ENCODE results near the gene SCGB1D1. TPM values are rescaled to one million over a fixed set of nuclear protein-coding genes. Genes with fewer than 3 reads are reported as not detected.

Gene SCGB1D1
- total and polyA plus RNA-seq, 2 experiments from 2014 or later = not detected

DNA sequence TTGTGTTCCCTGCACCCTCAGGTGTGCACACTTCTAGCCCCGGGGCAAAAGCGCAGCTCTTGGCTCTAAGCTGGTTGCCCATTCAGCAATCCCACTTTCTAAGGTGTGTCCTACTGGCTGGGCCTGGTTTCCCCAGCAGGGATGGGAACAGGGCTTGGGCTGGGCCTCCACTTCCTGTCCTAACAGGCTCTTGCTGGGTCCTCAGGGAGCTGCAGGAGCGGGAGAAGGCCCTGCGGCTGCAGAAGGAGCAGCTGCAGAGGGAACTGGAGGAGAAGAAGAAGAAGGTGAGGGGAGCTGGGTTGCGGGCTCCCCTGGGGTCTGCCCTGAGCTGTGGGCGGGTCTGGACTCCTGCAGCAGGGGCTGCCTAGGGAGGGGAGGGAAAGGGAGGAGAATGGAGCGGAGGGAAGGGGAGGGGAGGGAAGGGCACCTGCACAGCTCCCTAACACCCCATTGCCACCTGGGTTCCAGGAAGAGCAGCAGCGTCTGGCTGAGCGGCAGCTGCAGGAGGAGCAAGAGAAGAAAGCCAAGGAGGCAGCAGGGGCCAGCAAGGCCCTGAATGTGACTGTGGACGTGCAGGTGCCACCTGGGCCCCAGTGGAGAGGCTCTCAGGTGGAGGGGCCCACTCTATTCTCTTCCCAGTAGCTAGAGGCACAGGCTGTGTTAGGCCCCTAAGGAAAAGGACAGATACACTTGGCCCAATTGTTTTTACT, 41.6 kb upstream of the SCGB1D1 start (continued):
- TF ChIP-seq, protein P1, sequence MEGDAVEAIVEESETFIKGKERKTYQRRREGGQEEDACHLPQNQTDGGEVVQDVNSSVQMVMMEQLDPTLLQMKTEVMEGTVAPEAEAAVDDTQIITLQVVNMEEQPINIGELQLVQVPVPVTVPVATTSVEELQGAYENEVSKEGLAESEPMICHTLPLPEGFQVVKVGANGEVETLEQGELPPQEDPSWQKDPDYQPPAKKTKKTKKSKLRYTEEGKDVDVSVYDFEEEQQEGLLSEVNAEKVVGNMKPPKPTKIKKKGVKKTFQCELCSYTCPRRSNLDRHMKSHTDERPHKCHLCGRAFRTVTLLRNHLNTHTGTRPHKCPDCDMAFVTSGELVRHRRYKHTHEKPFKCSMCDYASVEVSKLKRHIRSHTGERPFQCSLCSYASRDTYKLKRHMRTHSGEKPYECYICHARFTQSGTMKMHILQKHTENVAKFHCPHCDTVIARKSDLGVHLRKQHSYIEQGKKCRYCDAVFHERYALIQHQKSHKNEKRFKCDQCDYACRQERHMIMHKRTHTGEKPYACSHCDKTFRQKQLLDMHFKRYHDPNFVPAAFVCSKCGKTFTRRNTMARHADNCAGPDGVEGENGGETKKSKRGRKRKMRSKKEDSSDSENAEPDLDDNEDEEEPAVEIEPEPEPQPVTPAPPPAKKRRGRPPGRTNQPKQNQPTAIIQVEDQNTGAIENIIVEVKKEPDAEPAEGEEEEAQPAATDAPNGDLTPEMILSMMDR (conservative IDR thresholded peaks at IDR 0.05; ENCODE audit: low read depth in 2 of 2) = no peak
- no peak for TF ChIP-seq EZH2phosphoT487 (IDR thresholded peaks at IDR 0.05; ENCODE audit: unreplicated experiment)
- TF ChIP-seq POLR2AphosphoS5 (IDR thresholded peaks at IDR 0.05; ENCODE audit: low read depth) = no peak
- no peak for TF ChIP-seq ZNF114 (CRISPR knock-in tag; IDR thresholded peaks at IDR 0.05)
- no peak for TF ChIP-seq STAT1 (IDR thresholded peaks at IDR 0.05; ENCODE audit: unreplicated experiment)
- TF ChIP-seq, protein P2, sequence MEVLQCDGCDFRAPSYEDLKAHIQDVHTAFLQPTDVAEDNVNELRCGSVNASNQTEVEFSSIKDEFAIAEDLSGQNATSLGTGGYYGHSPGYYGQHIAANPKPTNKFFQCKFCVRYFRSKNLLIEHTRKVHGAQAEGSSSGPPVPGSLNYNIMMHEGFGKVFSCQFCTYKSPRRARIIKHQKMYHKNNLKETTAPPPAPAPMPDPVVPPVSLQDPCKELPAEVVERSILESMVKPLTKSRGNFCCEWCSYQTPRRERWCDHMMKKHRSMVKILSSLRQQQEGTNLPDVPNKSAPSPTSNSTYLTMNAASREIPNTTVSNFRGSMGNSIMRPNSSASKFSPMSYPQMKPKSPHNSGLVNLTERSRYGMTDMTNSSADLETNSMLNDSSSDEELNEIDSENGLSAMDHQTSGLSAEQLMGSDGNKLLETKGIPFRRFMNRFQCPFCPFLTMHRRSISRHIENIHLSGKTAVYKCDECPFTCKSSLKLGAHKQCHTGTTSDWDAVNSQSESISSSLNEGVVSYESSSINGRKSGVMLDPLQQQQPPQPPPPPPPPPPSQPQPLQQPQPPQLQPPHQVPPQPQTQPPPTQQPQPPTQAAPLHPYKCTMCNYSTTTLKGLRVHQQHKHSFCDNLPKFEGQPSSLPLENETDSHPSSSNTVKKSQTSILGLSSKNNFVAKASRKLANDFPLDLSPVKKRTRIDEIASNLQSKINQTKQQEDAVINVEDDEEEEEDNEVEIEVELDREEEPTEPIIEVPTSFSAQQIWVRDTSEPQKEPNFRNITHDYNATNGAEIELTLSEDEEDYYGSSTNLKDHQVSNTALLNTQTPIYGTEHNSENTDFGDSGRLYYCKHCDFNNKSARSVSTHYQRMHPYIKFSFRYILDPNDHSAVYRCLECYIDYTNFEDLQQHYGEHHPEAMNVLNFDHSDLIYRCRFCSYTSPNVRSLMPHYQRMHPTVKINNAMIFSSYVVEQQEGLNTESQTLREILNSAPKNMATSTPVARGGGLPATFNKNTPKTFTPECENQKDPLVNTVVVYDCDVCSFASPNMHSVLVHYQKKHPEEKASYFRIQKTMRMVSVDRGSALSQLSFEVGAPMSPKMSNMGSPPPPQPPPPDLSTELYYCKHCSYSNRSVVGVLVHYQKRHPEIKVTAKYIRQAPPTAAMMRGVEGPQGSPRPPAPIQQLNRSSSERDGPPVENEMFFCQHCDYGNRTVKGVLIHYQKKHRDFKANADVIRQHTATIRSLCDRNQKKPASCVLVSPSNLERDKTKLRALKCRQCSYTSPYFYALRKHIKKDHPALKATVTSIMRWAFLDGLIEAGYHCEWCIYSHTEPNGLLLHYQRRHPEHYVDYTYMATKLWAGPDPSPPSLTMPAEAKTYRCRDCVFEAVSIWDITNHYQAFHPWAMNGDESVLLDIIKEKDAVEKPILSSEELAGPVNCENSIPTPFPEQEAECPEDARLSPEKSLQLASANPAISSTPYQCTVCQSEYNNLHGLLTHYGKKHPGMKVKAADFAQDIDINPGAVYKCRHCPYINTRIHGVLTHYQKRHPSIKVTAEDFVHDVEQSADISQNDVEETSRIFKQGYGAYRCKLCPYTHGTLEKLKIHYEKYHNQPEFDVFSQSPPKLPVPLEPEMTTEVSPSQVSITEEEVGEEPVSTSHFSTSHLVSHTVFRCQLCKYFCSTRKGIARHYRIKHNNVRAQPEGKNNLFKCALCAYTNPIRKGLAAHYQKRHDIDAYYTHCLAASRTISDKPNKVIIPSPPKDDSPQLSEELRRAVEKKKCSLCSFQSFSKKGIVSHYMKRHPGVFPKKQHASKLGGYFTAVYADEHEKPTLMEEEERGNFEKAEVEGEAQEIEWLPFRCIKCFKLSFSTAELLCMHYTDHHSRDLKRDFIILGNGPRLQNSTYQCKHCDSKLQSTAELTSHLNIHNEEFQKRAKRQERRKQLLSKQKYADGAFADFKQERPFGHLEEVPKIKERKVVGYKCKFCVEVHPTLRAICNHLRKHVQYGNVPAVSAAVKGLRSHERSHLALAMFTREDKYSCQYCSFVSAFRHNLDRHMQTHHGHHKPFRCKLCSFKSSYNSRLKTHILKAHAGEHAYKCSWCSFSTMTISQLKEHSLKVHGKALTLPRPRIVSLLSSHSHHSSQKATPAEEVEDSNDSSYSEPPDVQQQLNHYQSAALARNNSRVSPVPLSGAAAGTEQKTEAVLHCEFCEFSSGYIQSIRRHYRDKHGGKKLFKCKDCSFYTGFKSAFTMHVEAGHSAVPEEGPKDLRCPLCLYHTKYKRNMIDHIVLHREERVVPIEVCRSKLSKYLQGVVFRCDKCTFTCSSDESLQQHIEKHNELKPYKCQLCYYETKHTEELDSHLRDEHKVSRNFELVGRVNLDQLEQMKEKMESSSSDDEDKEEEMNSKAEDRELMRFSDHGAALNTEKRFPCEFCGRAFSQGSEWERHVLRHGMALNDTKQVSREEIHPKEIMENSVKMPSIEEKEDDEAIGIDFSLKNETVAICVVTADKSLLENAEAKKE (CRISPR knock-in tag; IDR thresholded peaks at IDR 0.05) = no peak

Measured in GM23338 (cell line).